Gastroesophageal sphincter (tissue), 3 donors: ENCODE measurements around the gene DNAAF5.

Experiments used
- CTCF ChIP-seq, 4 experiments: fragments of 200-600 bp in 2 of 4; fragments of 450-650 bp in 2 of 4; sonication (generic) in 1 of 4; IDR thresholded peaks; one replicate each; pipeline ENCODE4 v1.5.1; 2017 to 2019; ENCODE audit warnings: antibody characterized with exemption in 4 of 4, mild to moderate bottlenecking in 2 of 4, moderate library complexity in 2 of 4
- EP300 ChIP-seq: sonication (generic); formaldehyde crosslinking; IDR thresholded peaks from one replicate; pipeline ENCODE4 v1.6.1; 2017; ENCODE audit warnings: antibody characterized with exemption, mild to moderate bottlenecking
- POLR2A ChIP-seq, 2 donors: fragments of 450-650 bp; IDR thresholded peaks; one replicate each; pipeline ENCODE4 v1.6.1; 2017; ENCODE audit warnings: antibody characterized with exemption in 2 of 2, mild to moderate bottlenecking in 2 of 2, moderate library complexity in 1 of 2

DNA sequence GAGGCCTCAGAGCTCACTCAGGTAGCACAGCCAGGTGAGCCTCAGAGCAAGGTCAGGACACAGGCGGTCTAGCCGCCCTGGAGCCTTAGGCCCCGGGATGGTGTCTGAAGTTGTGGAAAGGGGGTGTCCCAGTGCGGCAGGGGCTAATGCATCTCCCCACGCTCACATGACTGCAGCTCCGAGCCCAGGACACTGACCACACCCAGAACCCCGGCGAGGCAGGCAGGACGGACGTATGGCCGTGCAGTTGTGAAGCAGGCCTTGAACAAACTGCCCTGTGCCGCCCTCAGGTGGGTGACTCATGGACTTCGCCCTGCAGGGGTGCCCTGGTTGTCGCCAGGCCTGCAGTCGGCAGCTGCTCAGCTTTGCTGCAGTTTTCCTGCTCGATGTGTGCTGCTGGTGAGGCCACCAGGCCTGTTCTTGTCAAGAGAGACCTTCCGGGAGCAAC lies 5.6 kb downstream of the DNAAF5 start:
- TF ChIP-seq CTCF (IDR thresholded peaks at IDR 0.05): peak in 2 of 4 experiments; percentile 56 to 58
- TF ChIP-seq EP300: no peak
- no peak for TF ChIP-seq POLR2A (IDR thresholded peaks at IDR 0.05)
